HepG2 (cell line): Measurements from ENCODE around the gene PKP4. TPM values are rescaled to one million over a fixed set of nuclear protein-coding genes. Genes with fewer than 3 reads are reported as not detected.
A peak's percentile ranks its signal among the peaks of the same experiment; 100 is the strongest.

Source experiments
- ARNT ChIP-seq: fragments of 450-650 bp; IDR thresholded peaks from 2 replicates; pipeline ENCODE4 v1.6.1; 2017
- BORCS8-MEF2B ChIP-seq: sonication (generic); formaldehyde crosslinking; IDR thresholded peaks from 2 replicates; pipeline ENCODE4 v1.8.0; 2022; ENCODE audit warnings: mild to moderate bottlenecking, missing genetic modification reagents
- FOXP1 ChIP-seq, 2 experiments: fragments of 450-650 bp in 1 of 2; IDR thresholded peaks; 2 replicates each; pipeline ENCODE4 v1.6.1; 2017 to 2018; ENCODE audit warnings: antibody characterized with exemption in 1 of 2
- HDAC6 ChIP-seq: fragments of 200-600 bp; sonication (generic); IDR thresholded peaks from 2 replicates; pipeline ENCODE4 v1.7.0; 2017; ENCODE audit warnings: mild to moderate bottlenecking, antibody characterized with exemption, low read length, low read depth
- ISX ChIP-seq: sonication (generic); formaldehyde crosslinking; conservative IDR thresholded peaks from 2 replicates; pipeline ENCODE4 v1.5.0; 2020; ENCODE audit warnings: missing genetic modification reagents
- KDM5B ChIP-seq: sonication (generic); formaldehyde crosslinking; IDR thresholded peaks from 2 replicates; pipeline ENCODE4 v1.4.0; 2020; ENCODE audit warnings: missing genetic modification reagents, mild to moderate bottlenecking, borderline replicate concordance
- MBD4 ChIP-seq: IDR thresholded peaks from 2 replicates; pipeline ENCODE4 v1.6.1; 2012; ENCODE audit warnings: low read length, inconsistent platforms, borderline replicate concordance
- NPAS2 ChIP-seq: sonication (generic); formaldehyde crosslinking; IDR thresholded peaks from 2 replicates; pipeline ENCODE4 v1.8.0; 2022; ENCODE audit warnings: mild to moderate bottlenecking, missing genetic modification reagents, borderline replicate concordance
- RNF2 ChIP-seq: fragments of 450-650 bp; conservative IDR thresholded peaks from 2 replicates; pipeline ENCODE4 v1.6.1; 2016; ENCODE audit warnings: low read depth
- SCMH1 ChIP-seq: sonication (generic); formaldehyde crosslinking; IDR thresholded peaks from 2 replicates; pipeline ENCODE4 v1.9.0; 2021; ENCODE audit warnings: missing genetic modification reagents, mild to moderate bottlenecking, borderline replicate concordance
- SP140L ChIP-seq: sonication (generic); formaldehyde crosslinking; IDR thresholded peaks from 2 replicates; pipeline ENCODE4 v1.4.0; 2020; ENCODE audit warnings: missing genetic modification reagents, borderline replicate concordance
- SRSF4 ChIP-seq: fragments of 200-400 bp; formaldehyde crosslinking; IDR thresholded peaks from one replicate; pipeline ENCODE4 v1.6.1; 2018; ENCODE audit warnings: mild to moderate bottlenecking, low read depth, low read length, moderate library complexity; ENCODE audit not compliant: poor library complexity, severe bottlenecking
- TCF7L2 ChIP-seq: IDR thresholded peaks from 2 replicates; pipeline ENCODE4 v1.6.1; 2011; ENCODE audit warnings: mild to moderate bottlenecking, low read depth, low read length, moderate library complexity
- ZNF547 ChIP-seq: sonication (generic); formaldehyde crosslinking; IDR thresholded peaks from 2 replicates; pipeline ENCODE4 v1.5.1; 2020; ENCODE audit warnings: mild to moderate bottlenecking, missing genetic modification reagents
- ZNF598 ChIP-seq: sonication (generic); formaldehyde crosslinking; IDR thresholded peaks from 2 replicates; pipeline ENCODE4 v1.5.1; 2020; ENCODE audit warnings: mild to moderate bottlenecking, missing genetic modification reagents, borderline replicate concordance
- ZNF709 ChIP-seq: sonication (generic); formaldehyde crosslinking; IDR thresholded peaks from 2 replicates; pipeline ENCODE4 v1.5.0; 2020; ENCODE audit warnings: mild to moderate bottlenecking, missing genetic modification reagents
- polyA plus RNA-seq, 8 experiments: library from polyadenylated mRNA; depleted of rRNA in 3 of 8; stranded (reverse) in 7 of 8; unstranded in 1 of 8; fragments of >200 nt; fragmentation: Illumina TruSeq in 4 of 8; extraction: Trizol in 4 of 8; gene quantifications; 2 replicates each; pipeline versions ENCODE4 v1.2.1 to v1.2.3, GENCODE V29; 2011 to 2016; ENCODE audit warnings: low read depth in 4 of 8, missing spikeins in 1 of 8, mixed read lengths in 1 of 8; ENCODE audit not compliant: insufficient read depth in 1 of 8
- total RNA-seq, 5 experiments: library from RNA; depleted of rRNA; stranded (reverse); fragments of >200 nt; fragmentation: Illumina TruSeq; extraction: Trizol; gene quantifications; 2 replicates each; pipeline ENCODE4 v1.2.3, GENCODE V29; 2016; ENCODE audit warnings: low read depth in 1 of 5
- TF ChIP-seq, protein P1 (sequence below): sonication (generic); formaldehyde crosslinking; IDR thresholded peaks from 2 replicates; pipeline ENCODE4 v1.8.0; 2022; ENCODE audit warnings: mild to moderate bottlenecking, missing genetic modification reagents
- TF ChIP-seq, protein P2 (sequence below): IDR thresholded peaks from 2 replicates; pipeline ENCODE4 v1.6.1; 2016; ENCODE audit warnings: low read depth, borderline replicate concordance

PKP4 gene
- total and polyA plus RNA-seq, 2 of the 13 experiments (the other 11 are each of a cell fraction or from before 2014, with no cell fraction given): 80.9 to 90.5 TPM

DNA sequence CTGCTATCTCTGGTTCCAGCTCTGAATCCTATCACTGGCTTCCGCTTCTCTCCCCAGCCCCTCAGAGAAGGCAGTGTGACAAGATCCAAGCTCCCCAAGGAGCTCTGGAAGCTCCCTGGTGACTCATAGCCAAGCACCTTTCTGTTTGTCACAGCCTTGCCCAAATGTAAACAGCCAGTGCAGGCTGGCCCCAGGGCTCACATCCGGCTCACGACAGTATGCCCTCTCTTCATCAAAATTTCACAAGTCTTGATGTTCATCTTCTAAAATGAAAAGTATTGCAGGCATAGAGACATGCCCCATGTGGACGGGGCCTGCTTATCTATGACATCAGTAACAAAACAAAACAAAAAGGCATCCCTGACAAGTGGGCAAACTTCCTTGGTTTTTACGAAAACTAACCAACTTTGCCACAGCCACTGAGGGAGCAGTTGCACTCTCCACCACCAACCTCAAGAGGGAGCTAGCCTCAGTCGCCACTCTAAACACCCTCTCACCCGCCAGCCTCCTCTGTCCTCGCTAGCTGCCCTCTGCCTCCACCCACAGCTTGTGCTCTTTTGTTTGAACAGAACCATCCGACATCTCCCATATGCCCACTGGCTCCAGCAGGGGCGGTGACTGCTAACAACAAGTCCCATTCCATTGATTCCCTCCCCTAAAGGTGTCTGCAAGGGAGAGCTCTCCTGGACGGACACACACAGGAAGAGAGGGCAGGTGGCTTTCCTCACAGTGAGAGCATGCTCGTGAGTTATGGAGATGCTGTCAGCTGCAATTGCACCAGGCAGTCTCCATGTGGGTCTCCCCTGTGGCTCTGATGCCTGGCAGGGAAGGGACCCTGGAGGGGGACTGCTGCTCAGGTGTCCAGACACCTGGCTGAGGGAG, 267.4 kb downstream of the PKP4 start (continued):
- TF ChIP-seq, protein P1, sequence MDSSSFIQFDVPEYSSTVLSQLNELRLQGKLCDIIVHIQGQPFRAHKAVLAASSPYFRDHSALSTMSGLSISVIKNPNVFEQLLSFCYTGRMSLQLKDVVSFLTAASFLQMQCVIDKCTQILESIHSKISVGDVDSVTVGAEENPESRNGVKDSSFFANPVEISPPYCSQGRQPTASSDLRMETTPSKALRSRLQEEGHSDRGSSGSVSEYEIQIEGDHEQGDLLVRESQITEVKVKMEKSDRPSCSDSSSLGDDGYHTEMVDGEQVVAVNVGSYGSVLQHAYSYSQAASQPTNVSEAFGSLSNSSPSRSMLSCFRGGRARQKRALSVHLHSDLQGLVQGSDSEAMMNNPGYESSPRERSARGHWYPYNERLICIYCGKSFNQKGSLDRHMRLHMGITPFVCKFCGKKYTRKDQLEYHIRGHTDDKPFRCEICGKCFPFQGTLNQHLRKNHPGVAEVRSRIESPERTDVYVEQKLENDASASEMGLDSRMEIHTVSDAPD: no peak
- peak; percentile 56; the same call in 1 of the 2 replicates for TF ChIP-seq ZNF709 (CRISPR knock-in tag)
- no peak for TF ChIP-seq TCF7L2
- no peak for TF ChIP-seq NPAS2 (CRISPR knock-in tag)
- no peak for TF ChIP-seq FOXP1 (IDR thresholded peaks at IDR 0.05)
- peak; percentile 77 for TF ChIP-seq FOXP1 (CRISPR knock-in tag; IDR thresholded peaks at IDR 0.05)
- no peak for TF ChIP-seq ISX (CRISPR knock-in tag)
- no peak for TF ChIP-seq SP140L (CRISPR knock-in tag)
- TF ChIP-seq KDM5B (CRISPR knock-in tag): peak; percentile 51; the same call in 1 of the 2 replicates
- TF ChIP-seq BORCS8-MEF2B: peak; percentile 16; the same call in 1 of the 2 replicates
- no peak for TF ChIP-seq ARNT
- TF ChIP-seq ZNF598 (CRISPR knock-in tag): no peak
- no peak for TF ChIP-seq SCMH1
- no peak for TF ChIP-seq MBD4
- no peak for TF ChIP-seq ZNF547 (CRISPR knock-in tag)
- TF ChIP-seq SRSF4: no peak
- TF ChIP-seq HDAC6: no peak
- TF ChIP-seq RNF2: 0 out of 2 replicates have a peak, but pooled peaks have one; percentile 50
- TF ChIP-seq, protein P2, sequence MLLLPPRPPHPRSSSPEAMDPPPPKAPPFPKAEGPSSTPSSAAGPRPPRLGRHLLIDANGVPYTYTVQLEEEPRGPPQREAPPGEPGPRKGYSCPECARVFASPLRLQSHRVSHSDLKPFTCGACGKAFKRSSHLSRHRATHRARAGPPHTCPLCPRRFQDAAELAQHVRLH: peak; percentile 29; the same call in 1 of the 2 replicates
